ENCODE results near the gene CDC14B. TPM values are rescaled to one million over a fixed set of nuclear protein-coding genes. Genes with fewer than 3 reads are reported as not detected.

Gene CDC14B
- total and polyA plus RNA-seq, 2 of the 4 experiments (the other 2 are of a cell fraction), result 9.7 to 26.3 TPM

DNA sequence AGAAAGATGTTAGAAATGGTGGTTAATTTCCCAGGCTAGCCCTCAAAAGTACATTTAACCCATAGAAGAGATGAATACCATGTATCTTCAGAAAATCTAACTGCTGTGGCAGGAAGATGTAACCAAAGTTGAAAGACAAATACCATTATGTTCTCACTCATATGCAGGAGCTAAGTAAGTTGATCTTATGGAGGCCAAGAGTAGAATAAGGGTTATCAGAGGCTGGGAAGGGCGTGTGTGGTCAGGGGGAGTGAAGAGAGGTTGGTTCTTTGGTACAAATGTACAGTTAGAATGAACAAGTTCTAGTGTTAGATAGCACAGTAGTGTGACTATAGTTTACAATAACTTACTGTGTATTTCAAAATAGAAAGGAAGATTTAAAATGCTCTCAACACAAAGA is 61.7 kb downstream of the CDC14B start:
- H3K9ac ChIP-seq (ENCODE audit: low read depth, low read length), result no peak overlapping the region
- TF ChIP-seq FOS (IDR thresholded peaks at IDR 0.05; ENCODE audit: low read depth, low read length) (no peak), BHLHE40 (IDR thresholded peaks at IDR 0.05; ENCODE audit: low read depth, low read length) (no peak), MAFK (IDR thresholded peaks at IDR 0.05; ENCODE audit: low read depth, low read length) (no peak), RCOR1 (IDR thresholded peaks at IDR 0.05; ENCODE audit: insufficient replicate concordance, low read length) (no peak), SMC3 (IDR thresholded peaks at IDR 0.05; ENCODE audit: low read depth, low read length) (no peak), CEBPB (IDR thresholded peaks at IDR 0.05; ENCODE audit: low read depth, low read length) (no peak), NFE2L2 (IDR thresholded peaks at IDR 0.05; ENCODE audit: low read depth, low read length) (no peak), RAD21 (IDR thresholded peaks at IDR 0.05; ENCODE audit: low read length) (no peak)
- TF ChIP-seq, protein P1, sequence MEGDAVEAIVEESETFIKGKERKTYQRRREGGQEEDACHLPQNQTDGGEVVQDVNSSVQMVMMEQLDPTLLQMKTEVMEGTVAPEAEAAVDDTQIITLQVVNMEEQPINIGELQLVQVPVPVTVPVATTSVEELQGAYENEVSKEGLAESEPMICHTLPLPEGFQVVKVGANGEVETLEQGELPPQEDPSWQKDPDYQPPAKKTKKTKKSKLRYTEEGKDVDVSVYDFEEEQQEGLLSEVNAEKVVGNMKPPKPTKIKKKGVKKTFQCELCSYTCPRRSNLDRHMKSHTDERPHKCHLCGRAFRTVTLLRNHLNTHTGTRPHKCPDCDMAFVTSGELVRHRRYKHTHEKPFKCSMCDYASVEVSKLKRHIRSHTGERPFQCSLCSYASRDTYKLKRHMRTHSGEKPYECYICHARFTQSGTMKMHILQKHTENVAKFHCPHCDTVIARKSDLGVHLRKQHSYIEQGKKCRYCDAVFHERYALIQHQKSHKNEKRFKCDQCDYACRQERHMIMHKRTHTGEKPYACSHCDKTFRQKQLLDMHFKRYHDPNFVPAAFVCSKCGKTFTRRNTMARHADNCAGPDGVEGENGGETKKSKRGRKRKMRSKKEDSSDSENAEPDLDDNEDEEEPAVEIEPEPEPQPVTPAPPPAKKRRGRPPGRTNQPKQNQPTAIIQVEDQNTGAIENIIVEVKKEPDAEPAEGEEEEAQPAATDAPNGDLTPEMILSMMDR (conservative IDR thresholded peaks at IDR 0.05; ENCODE audit: low read depth, low read length), result no peak
- peaks cover 13% of the 10 kb centered on the region for H3K9me1 ChIP-seq (ENCODE audit: insufficient read depth, low read length)
- BruUV-seq (replicated peaks), result no TSS peak
- no peak overlapping the region for H2AK9ac ChIP-seq (replicated peaks; ENCODE audit: low read depth, low read length, poor library complexity)
- no peak overlapping the region for H3K4me3 ChIP-seq (ENCODE audit: insufficient read depth, low read depth, low read length)
- H3K27me3 ChIP-seq (ENCODE audit: control insufficient read depth, insufficient read depth, low read length), result no peaks in the 10 kb centered on the region
- H2AFZ ChIP-seq (replicated peaks; ENCODE audit: low read length, poor library complexity), result no peak overlapping the region
- H4K20me1 ChIP-seq (ENCODE audit: insufficient read depth, low read length), result no peaks in the 10 kb centered on the region
- H3K18ac ChIP-seq (ENCODE audit: low read depth, low read length), result no peak overlapping the region
- no peak overlapping the region for H3K4me2 ChIP-seq (ENCODE audit: low read depth, low read length)
- no peaks in the 10 kb centered on the region for H3K9me3 ChIP-seq (ENCODE audit: control insufficient read depth, insufficient read depth, low read length)
- H4K91ac ChIP-seq (ENCODE audit: insufficient read depth, low read depth, low read length), result no peak overlapping the region
- H3K4ac ChIP-seq (ENCODE audit: low read depth, low read length), result no peak overlapping the region
- H4K8ac ChIP-seq (ENCODE audit: low read depth in 2 of 2, low read length in 2 of 2), result no peak overlapping the region
- peaks cover 16% of the 10 kb centered on the region for H3K4me1 ChIP-seq (ENCODE audit: control insufficient read depth, insufficient read depth, low read length)
- no CpG with 5 or more reads among the region's 1 CpG for WGBS, 2 experiments (ENCODE audit: extremely low coverage in 2 of 2, insufficient read length in 1 of 2)
- peaks cover 8 to 21% of the 10 kb centered on the region in 2 experiments for H3K79me1 ChIP-seq (ENCODE audit: low read depth in 1 of 2, low read length in 2 of 2)
- H2AK5ac ChIP-seq (ENCODE audit: low read depth, low read length), result no peak overlapping the region
- in situ Hi-C loops (cut with MboI; ENCODE audit: low sequenced_read_pairs), result no loop called here
- no peak overlapping the region for H2BK15ac ChIP-seq (ENCODE audit: low read depth, low read length)
- no peak for ATAC-seq (ENCODE audit: low read depth)
- H3K23ac ChIP-seq (ENCODE audit: low read depth, low read length), result no peak overlapping the region
- POLR2A ChIA-PET (ENCODE audit: unreplicated experiment), result no interaction called here
- no peak overlapping the region for H2BK20ac ChIP-seq (ENCODE audit: low read depth, low read length)
- H4K5ac ChIP-seq (ENCODE audit: low read depth, low read length), result no peak overlapping the region
- H3K36me3 ChIP-seq (ENCODE audit: control insufficient read depth, insufficient read depth, low read length), result peaks cover 4% of the 10 kb centered on the region
- intact Hi-C loops (cut with micrococcal nuclease), result loop anchor here (5.0 kb wide), 1 partner anchor 41 kb away; no protein-coding TSS in a partner anchor
- no peak overlapping the region for H3K14ac ChIP-seq (replicated peaks; ENCODE audit: low read depth, low read length)
- no peak overlapping the region for H2BK5ac ChIP-seq (ENCODE audit: low read depth, low read length, poor library complexity, severe bottlenecking)
- H3K56ac ChIP-seq (ENCODE audit: extremely low read depth, insufficient read depth, low read length), result no peak overlapping the region
- dilution Hi-C loops (cut with HindIII; ENCODE audit: low sequenced_read_pairs, unreplicated experiment), result no loop called here
- no peak for DNase-seq
- no peak overlapping the region for H2BK120ac ChIP-seq (ENCODE audit: low read depth, low read length)
- CTCF ChIA-PET, result no interaction called here
- H3K27ac ChIP-seq (ENCODE audit: insufficient read depth, low read length), result no peak overlapping the region

Measured in IMR-90 (cell line).